HG03108 (cell line): ENCODE data around the gene NPM3.

Experiments used
- ATAC-seq: cut with Tn5 transposase; IDR thresholded peaks from one replicate; pipeline ENCODE4 v1.9.1; 2021; ENCODE audit warnings: moderate library complexity; ENCODE audit not compliant: unreplicated experiment

NPM3 gene

DNA sequence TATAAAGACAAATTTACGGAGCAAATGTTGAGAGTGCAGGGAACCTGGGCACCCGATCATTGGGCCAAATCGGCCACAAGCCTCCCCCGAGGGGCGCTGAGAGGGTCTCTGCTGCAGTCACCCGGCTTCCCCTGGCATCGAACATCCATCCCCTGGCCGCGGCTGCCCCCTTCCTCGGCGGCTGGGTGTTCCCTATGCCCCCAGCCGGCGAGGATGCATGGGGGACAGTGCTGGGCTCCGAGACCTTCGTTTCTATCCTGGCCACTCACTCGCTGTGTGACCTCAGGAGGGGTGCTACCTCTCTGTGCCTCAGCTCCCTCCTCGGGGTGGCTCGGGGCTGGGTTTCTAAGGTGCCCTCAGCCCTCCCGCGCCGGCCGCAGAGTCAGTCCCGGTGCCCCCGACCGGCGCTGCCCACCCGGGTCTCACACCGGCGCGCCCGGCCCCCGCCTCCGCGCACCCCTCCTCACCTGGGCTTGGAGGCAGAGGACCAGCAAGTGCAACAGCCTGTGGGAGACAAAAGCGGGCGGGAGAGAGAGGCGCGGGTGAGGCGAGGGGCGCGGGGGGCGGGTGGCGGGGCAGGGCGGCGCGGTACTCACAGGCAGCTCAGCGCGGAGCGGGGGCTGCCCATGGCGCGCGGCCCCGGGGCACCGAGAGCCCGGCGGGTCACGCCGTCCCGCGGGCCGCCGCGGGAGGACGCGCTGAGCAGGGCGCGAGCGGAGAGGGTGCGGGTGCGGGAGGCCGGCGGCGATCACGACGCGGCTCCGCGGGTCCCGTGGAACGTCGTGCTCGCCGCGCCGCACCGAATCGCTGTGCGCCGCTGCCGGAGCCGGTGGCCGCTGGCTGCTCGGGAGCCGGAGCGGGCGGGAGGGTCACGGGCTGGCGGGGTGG, 7.7 kb downstream of the NPM3 start, which contains the start of gene FGF8:
Gene FGF8, minus strand, starts transcription at position 842 of the 888 bp plus-strand sequence. Its CDS starts 214 bp downstream, at position 628.
- no peak for ATAC-seq

- ATAC-seq: no peak
These were observed 8.5 kb downstream of the NPM3 start for GRCh38 chr10:101774589-101775272.

- no peak for ATAC-seq
These were observed 9.2 kb downstream of the NPM3 start for GRCh38 chr10:101773923-101774588.

- no peak for ATAC-seq
These were observed 10.1 kb downstream of the NPM3 start for GRCh38 chr10:101772895-101773761.

DNA sequence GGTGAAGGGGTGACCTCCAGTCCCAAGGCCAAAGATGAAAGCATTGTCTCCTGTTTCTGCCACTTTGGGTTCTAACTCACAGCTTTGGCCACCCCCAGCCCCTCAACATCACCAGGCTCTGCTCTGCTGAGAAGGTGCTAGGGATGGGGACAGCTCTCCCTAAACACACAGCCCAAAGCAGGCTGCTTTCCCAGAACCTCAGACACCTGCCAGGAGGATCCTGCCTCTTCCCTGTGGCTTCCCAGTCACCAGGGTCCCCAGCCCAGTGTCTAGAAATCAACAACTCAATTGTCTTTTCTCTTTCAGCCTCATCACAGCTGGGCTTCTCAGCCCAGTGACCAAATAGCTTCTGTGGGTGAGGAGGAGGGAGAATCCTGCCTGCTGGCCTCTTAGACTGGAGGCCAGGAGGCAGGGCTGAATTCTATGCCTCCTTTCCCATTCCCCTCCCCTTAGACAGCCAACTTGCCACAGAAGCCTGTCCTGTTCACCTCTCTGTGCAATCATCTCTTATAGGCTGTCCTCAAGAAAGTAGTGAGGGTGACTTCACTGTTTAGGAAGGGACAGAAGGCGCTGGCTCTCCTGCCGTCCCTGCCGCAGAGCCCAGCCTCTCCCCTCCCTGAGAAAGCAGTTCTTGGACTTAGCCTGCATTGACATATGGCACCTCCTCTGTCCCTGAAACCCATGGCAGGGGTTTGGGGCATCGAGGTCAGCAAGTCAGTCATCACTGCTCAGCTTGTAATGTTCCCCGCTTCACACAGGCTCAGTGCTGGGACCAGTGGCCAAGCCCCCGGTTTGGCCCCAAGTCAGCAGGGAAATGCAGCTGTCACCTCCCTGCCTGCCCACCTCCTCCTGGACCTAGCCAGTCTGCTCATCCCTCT, 11.0 kb downstream of the NPM3 start:
- no peak for ATAC-seq

- no peak for ATAC-seq
These were observed 11.9 kb downstream of the NPM3 start for GRCh38 chr10:101771380-101771779.

DNA sequence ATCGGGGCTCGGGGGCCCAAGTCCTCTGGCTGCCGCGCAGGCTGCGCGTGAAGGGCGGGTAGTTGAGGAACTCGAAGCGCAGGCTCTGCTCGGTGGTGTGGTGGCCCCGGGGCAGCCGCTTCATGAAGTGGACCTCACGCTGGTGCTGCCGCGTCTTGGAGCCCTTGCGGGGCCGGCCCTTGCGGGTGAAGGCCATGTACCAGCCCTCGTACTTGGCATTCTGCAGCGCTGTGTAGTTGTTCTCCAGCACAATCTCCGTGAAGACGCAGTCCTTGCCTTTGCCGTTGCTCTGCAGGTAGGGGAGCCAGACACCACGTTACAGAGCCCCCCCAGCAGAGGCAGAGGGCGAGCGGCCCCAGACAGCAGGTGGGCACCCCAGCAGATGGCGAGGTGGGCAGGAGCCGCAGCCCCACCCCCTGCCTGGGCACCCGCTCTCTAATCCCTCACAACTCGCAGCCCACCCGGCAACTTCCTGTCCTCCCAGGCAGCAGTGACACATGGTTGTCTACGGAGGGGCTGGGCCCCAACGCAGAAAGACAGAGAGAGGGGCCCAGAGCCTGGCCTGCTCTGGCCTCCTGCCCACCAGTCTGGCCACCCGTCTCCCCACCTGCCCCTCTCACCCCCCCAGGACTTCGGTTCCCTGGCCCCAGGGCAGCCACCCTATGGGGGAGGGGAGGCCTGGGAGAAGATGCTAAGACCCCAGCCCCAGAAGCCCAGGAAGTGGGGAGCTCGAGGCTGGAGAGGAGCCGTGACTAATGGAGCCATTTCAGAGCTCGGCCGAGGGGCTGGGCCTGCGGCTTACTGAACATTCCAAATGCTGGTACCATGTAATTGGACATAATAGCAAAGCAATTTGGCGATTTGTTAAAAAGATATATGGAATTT, 12.7 kb downstream of the NPM3 start:
- no peak for ATAC-seq

DNA sequence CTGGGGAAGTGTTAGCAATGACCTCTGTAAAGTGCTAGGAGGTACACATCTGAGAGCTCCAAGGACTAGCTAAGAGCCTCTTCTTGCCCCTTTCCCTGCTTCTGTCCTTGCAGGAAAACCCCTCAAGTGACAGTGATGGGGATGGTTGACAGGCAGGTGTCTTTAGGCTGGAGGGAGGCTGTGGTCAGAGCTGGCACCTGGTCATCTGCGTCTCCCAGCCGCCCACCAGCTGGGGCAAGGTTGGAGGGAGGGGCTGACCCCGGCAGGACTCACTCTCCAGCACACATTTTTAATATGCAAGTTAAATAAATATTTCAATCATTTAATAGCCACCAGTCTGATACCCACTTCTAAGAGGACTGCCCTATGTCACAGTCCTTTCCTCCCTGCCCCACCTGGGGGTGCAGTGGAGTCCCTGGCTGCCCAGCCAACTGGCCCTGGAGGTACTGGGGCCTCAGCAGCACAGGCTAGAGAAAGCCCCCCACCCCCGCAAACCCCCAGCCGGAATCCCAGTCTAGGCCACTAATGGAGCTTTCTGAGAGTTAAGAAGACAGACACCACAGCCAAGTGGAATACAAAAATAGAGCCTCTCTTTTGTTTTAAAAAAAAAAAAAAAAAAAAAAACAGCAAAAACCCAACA, 13.6 kb downstream of the NPM3 start:
- no peak for ATAC-seq

DNA sequence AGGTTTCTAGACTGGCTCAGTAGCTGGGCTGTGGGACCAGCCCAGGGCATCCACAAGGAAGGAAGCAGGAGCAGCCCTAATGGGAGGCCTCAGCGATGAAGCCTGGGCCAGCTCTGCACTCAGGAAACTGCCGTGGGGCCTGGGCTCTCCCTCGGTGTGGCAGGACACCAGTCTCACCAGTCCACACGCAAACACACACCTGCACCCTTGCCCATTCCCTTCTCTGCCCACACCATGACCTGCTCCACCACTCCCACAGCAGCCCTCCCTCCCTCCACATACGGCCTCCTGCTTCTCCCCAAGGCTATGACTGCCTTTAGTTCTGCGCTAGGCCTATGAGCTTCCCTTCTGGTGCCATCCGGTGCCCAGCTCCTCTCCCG, 14.5 kb downstream of the NPM3 start:
- ATAC-seq: no peak

- ATAC-seq: no peak
These were observed 15.1 kb downstream of the NPM3 start for GRCh38 chr10:101767966-101768790.

GRCh38 chr10:101767600-101767945, 15.7 kb downstream of the NPM3 start:
- no peak for ATAC-seq

DNA sequence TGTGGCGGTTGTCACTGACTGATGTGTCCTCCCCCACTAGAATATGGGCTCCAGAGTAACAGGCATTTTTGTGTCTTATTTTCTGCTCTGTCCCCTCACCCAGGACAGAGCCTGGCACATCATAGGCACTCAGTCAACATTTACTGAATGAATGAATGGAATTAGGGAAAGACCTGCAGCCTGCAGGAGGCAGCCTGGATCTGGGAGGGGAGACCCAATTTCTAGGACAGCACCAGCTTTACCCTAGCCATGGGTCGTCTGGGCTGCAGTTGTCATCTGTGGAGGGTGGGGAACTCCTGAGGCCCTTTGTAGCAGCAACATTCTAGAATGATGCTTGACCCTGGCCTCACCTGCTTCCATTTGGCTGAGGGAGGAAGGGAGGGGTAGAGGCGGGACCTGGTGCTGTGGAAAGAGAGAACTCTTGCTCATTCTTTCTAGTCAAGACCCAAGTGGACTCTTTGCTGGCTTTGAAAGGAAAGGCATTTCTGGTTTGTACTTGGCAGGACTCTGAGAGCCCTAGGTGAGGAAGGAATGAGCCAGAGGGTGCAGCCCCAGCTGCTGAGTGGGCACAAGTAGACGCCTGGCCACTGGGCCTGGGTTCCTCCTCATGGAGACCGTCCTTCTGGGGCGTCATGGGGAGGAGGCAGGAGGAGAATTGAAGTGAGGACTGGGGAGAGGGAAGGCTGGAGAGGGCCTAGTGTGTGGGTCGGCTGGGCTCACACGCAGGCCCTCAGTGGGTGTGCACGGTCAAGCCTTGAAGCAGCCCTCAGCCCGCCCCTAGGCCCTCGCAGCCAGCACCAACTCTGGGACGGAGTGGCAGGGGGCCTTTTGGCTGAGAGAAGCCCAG, 16.3 kb downstream of the NPM3 start:
- no peak for ATAC-seq

DNA sequence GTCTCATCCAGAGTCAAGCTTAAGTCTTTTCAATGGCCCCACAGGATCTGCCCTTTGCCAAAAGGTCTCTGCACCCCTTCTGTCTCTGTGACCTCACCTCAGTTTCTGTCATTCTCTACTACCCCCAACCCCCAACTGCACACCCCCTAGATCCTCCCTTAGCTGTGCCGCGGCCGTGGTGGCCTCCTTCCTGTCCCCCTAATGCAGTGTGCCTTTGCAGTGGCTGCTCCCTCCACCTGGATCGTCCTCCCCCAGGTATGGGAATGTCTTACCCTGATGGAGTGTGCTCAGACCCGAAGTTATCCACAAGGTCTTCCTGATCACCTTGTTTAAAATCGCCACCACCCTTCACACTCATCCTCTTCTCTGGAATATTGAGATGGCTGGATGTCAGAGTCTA, 16.9 kb downstream of the NPM3 start:
- no peak for ATAC-seq

- no peak for ATAC-seq
These were observed 20.0 kb downstream of the NPM3 start for GRCh38 chr10:101763141-101763846.

GRCh38 chr10:101762736-101763135, 20.5 kb downstream of the NPM3 start:
- ATAC-seq: no peak

DNA sequence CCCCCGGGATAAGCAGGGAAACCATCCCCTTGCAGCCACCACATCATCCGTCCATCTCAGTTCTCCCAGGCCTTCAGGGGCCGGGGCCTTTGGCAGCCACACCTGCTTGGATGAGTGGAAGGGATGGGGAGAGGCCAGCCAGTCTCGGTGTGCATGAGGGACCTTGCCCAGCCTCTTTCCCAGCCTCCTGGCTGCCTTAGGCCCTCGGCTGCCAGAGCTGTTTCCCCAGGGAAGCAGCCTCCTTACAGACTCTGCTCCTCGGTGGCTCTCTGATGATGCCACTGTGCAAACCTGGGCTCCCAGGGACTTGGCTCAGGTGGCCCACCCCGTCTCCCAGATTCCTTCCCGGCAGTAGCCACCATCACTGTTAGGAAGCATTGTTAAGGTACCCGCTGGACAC, 22.0 kb downstream of the NPM3 start:
- no peak for ATAC-seq
